ENCODE measurements around the gene EXOC6.

Gene EXOC6

GRCh38 chr10:93023013-93023650 is 174.8 kb downstream of the EXOC6 start:
- no peak for DNase-seq

- DNase-seq, result no peak
Observed at GRCh38 chr10:93026072-93026471, 177.8 kb downstream of the EXOC6 start.

GRCh38 chr10:93027508-93027907 is 179.2 kb downstream of the EXOC6 start:
- no peak for DNase-seq

GRCh38 chr10:93028883-93029282 is 180.6 kb downstream of the EXOC6 start:
- DNase-seq, result no peak

- no peak for DNase-seq
Observed at GRCh38 chr10:93030409-93030808, 182.1 kb downstream of the EXOC6 start.

- DNase-seq, result peak in 1 of 14 donors; percentile 22
Observed at GRCh38 chr10:93032105-93032808, 183.9 kb downstream of the EXOC6 start.

GRCh38 chr10:93032809-93033137 is 184.5 kb downstream of the EXOC6 start:
- DNase-seq, result no peak

- DNase-seq, result no peak
Observed at GRCh38 chr10:93034426-93034825, 186.1 kb downstream of the EXOC6 start.

GRCh38 chr10:93039110-93039509 is 190.8 kb downstream of the EXOC6 start:
- DNase-seq, result no peak

- DNase-seq, result no peak
Observed at GRCh38 chr10:93039721-93040120, 191.4 kb downstream of the EXOC6 start.

- DNase-seq, result no peak
Observed at GRCh38 chr10:93054486-93054885, 206.2 kb downstream of the EXOC6 start.

- DNase-seq, result no peak
Observed at GRCh38 chr10:93058139-93058538, 209.8 kb downstream of the EXOC6 start.

- DNase-seq, result no peak
Observed at GRCh38 chr10:93059975-93060886, 211.9 kb downstream of the EXOC6 start, which contains the start of gene CYP26C1. TSS of gene CYP26C1 (plus strand) at chr10:93060798. CDS start at chr10:93061264, 466 bp downstream.

- no peak for DNase-seq
Observed at GRCh38 chr10:93060887-93061593, 212.7 kb downstream of the EXOC6 start.

- no peak for DNase-seq
Observed at GRCh38 chr10:93061594-93062513, 213.5 kb downstream of the EXOC6 start.

- DNase-seq, result no peak
Observed at GRCh38 chr10:93062514-93063143, 214.3 kb downstream of the EXOC6 start.

- no peak for DNase-seq
Observed at GRCh38 chr10:93063144-93063976, 215.0 kb downstream of the EXOC6 start.

- no peak for DNase-seq
Observed at GRCh38 chr10:93063977-93064660, 215.8 kb downstream of the EXOC6 start.

All from C1 segment of cervical spinal cord (tissue), 14 donors.